ENCODE measurements around the gene POU6F2.

Gene POU6F2

GRCh38 chr7:39504963-39505362 lies 527.3 kb downstream of the POU6F2 start:
- DNase-seq (ENCODE audit: low read depth in 2 of 2) = no peak

GRCh38 chr7:39507866-39508551 lies 530.3 kb downstream of the POU6F2 start:
- no peak for DNase-seq (ENCODE audit: low read depth in 2 of 2)

- no peak for DNase-seq (ENCODE audit: low read depth in 2 of 2)
Observed at GRCh38 chr7:39509436-39509835, 531.7 kb downstream of the POU6F2 start.

- DNase-seq (ENCODE audit: low read depth in 2 of 2) = no peak
Observed at GRCh38 chr7:39509912-39510311, 532.2 kb downstream of the POU6F2 start.

GRCh38 chr7:39510864-39511354 lies 533.2 kb downstream of the POU6F2 start:
- no peak for DNase-seq (ENCODE audit: low read depth in 2 of 2)

- no peak for DNase-seq (ENCODE audit: low read depth in 2 of 2)
Observed at GRCh38 chr7:39515534-39516228, 538.0 kb downstream of the POU6F2 start.

GRCh38 chr7:39516498-39516897 lies 538.8 kb downstream of the POU6F2 start:
- no peak for DNase-seq (ENCODE audit: low read depth in 2 of 2)

- no peak for DNase-seq (ENCODE audit: low read depth in 2 of 2)
Observed at GRCh38 chr7:39517240-39517639, 539.5 kb downstream of the POU6F2 start.

All from stimulated activated CD8-positive, alpha-beta memory T cell treated with anti-CD3 and anti-CD28 coated beads, Interleukin-15, amount 100 ng/mL, for 4 hours (primary cell).